HG02571 (cell line): ENCODE measurements around the gene PTGER1.
"Not testable (repeated sequence)": the region's sequence is repeated elsewhere in the genome, so short reads cannot be mapped to it uniquely, and the experiment has no call there.

Experiments
- ATAC-seq: cut with Tn5 transposase; IDR thresholded peaks from one replicate; pipeline ENCODE4 v1.9.1; 2021; ENCODE audit warnings: mild to moderate bottlenecking, moderate library complexity; ENCODE audit not compliant: unreplicated experiment

PTGER1 gene

GRCh38 chr19:14475251-14476073, at the start of gene PTGER1:
Gene PTGER1, minus strand, starts transcription at chr19:14475354. Its CDS starts 1,034 bp downstream, at chr19:14474320.
- no peak for ATAC-seq

- no peak for ATAC-seq
Observed at GRCh38 chr19:14520543-14520942, 45.4 kb upstream of the PTGER1 start.

DNA sequence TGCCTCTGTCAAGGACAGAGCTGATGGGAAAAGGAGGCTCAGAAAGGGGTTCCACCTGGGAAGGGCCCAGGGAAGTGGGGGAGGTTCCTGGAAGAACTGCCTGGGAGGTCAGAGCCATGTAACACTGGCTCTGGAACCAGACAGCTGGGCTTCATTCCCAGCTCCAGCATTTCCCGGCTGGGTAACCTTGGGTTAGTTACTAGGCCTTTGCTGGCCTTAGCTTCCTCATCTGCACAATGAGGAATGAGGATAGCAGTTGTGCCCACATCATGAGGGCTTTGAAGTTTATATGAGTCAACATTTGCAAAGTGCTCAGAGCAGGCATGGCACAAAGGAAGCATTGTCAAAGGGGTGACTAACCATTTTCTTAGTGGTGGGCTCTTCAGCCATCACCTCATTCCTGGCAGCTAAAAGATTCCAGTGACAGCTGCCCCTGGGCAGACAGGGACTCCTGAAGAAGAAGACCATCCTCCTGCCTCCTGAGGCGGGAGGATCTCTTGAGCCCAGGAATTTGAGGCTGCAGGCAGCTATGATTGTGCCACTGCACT, 44.8 kb upstream of the PTGER1 start:
- no peak for ATAC-seq

DNA sequence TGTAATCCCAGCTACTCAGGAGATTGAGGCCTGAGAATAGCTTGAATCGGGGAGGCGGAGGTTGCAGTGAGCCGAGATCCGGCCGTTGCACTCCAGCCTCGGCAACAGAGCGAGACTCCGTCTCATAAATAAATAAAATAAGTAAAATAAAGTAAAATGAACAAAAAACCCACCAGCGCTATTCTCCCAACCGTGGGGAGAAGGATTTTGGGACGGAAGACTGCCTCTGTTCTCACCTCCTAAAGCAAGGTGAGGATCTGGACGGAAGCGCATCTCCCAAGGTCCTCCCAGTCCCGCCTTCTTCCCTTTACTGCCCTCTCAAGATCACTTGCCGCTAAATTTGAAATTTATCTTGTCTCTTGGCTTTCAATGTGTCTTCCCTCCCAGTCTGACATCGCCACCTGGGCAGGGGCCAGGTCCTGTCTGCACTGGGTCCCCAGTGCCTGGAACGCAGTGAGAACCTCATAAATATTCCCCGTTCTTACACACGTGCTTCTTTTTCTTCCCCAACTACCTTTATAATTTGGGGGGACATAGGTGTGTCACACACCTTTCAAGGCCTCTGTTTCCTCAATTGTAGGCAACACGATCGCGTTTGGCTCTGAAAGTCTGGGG, 44.2 kb upstream of the PTGER1 start:
- ATAC-seq, result no peak

DNA sequence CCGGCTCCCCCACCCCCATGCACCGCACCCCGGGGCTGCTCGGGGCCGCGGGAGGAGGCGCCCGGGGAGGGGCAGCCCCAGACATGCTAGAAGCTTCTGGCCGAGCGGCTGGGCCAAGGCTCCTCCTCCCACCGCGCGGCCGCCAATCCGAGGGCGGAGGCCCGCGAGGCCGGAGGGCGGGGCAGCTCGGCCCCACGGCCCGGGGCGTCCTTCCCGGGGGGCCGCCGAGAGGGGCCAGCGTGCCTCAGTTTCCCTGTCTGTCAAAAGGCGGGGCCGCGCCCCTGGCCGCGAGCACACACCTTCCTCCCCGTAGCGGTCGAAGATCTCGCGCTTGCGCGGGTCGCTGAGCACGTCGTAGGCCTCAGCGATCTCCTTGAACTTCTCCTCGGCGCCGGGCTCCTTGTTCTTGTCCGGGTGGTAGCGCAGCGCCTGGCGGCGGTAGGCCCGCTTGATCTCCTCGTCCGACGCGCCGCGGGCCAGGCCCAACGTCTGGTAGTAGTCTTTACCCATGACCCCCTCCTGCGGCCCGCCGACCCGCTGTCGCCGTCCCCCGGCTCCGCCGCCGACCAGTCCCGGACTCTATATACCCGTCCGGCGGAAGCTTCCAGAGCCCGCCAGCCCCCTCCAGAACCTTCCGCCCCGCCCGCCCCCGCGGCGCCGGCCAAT, 42.8 kb upstream of the PTGER1 start, which contains the start of gene DNAJB1:
TSS of gene DNAJB1 (minus strand) at position 558 of the 666 bp plus-strand sequence. CDS start at position 510, 48 bp downstream.
- peak; percentile 58 for ATAC-seq

- no peak for ATAC-seq
Observed at GRCh38 chr19:14517446-14517839, 42.3 kb upstream of the PTGER1 start.

- no peak for ATAC-seq
Observed at GRCh38 chr19:14516746-14517438, 41.7 kb upstream of the PTGER1 start.

DNA sequence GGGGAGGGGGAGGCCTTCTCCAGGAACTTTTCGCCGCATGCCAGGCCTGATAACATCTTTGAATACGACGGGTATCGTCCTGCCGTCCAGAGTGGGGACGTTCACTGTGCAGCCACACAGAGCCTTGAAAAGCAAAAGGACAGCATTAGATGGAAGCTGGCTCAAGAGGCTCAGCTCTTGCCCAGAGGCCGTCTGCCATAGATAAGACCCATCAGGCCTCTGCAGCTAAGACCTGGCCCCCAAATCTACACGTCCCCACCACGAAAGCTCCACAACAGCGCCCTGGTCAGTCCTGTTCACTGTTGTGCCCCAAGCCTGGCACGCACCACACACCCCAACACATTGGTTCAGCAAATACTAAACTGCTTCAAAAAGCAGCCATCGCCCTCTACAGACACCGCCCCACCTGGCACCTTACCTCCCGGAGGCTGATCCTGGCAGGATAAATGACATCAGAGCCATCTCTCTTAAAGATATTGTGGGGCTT, 40.9 kb upstream of the PTGER1 start:
- no peak for ATAC-seq

- ATAC-seq, result no peak
Observed at GRCh38 chr19:14515501-14516047, 40.4 kb upstream of the PTGER1 start.

- ATAC-seq, result no peak
Observed at GRCh38 chr19:14514215-14514863, 39.2 kb upstream of the PTGER1 start.

GRCh38 chr19:14512406-14512961, 37.3 kb upstream of the PTGER1 start:
- ATAC-seq, result no peak

DNA sequence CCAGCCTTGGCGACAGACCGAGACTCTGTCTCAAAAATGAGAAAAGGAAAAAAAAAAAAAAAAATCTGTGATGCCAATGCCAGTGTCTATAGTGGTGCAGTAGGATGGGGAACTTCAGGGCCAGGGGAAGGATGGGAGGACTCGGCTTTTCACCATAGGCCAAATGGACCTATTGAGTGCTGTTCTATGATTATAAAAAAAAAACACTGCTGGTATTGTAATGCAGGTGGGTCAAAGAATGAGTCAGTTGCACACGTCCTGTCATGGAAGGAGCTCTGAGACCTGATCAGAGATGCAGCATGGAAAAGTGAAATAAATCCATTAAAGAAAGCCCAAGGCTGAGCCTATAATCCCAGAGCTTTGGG, 36.1 kb upstream of the PTGER1 start:
- no peak for ATAC-seq

GRCh38 chr19:14510311-14511228, 35.4 kb upstream of the PTGER1 start:
- no peak for ATAC-seq

GRCh38 chr19:14507704-14508542, 32.8 kb upstream of the PTGER1 start:
- ATAC-seq, result no peak

DNA sequence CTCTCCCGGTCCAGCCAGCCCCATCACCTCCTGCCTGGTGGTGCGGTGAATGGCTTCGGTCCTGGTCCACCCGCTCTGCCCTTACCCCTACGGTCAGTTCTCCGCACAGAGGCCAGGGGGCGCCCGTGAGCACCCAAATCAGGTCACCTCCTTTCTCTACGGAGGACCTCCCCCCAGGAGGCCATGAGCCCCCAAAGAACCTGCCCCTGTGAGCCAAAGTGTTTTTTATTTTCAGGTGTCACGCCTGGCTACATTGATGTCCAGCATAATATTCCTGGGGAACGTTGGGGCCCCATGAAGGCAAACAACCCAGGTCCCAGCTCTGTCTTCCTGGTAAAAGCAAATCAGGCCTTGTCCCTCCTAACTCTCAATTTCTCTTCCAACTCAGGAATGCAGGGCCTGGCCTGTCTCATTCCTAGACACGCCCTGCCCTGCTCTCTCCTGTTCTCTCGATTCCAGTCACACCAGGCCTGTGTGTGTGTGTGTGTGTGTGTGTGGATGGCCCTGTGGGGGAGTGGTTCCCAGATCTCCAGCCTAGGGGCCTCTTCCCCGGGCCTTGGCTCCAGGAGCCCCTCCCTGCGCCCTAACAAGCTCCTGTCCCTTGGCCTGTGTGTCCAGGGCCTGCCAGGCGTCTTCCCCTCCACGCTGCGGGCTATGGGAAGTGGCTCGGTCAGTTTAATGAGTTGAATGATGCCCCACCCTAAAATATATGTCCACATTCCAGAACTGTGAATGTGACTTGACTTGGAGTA, 30.5 kb upstream of the PTGER1 start:
- ATAC-seq, result no peak

DNA sequence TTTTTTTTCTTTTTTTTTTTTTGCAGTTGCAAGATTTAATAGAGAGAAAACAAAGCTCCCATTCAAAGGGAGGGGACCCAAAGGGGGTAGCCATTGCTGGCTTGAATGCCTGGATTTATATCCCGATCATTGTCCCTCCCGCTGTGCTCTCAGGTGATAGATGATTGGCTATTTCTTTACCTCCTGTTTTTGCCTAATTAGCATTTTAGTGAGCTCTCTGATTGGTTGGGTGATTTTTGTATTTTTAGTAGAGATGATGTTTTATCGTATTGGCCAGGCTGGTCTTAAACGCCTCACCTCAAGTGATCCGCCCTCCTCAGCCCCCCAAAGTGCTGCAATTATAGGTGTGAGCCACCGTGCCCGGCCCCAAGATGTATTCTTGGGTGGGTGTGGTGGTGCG, 29.4 kb upstream of the PTGER1 start:
- not testable (repeated sequence) for ATAC-seq

- ATAC-seq, result no peak
Observed at GRCh38 chr19:14503285-14503684, 28.1 kb upstream of the PTGER1 start.
